ENCODE results near the gene RASAL1. TPM values are rescaled to one million over a fixed set of nuclear protein-coding genes. Genes with fewer than 3 reads are reported as not detected.

RASAL1 gene
- total and polyA plus RNA-seq, 2 experiments from 2014 or later = 2.7 to 8.2 TPM

DNA sequence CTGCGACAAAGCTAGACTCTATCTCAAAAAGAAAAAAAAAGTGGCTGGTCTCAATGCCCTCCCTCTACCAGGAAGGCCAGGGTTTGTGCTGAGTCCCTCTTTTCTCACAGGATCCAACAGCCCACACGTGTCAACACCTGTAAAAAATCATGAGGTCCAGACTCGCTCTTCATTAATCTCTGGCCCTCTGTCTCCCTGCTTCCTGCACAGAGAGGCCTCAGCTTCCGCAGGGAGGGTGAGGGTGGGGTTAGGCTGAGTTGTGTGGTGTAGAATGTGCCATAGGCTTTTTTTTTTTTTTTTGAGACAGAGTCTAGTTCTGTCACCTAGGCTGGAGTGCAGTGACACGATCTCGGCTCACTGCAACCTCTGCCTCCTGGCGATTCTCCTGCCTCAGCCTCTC lies 20.1 kb upstream of the RASAL1 start (continued):
- TF ChIP-seq STAT1 (IDR thresholded peaks at IDR 0.05; ENCODE audit: unreplicated experiment) (no peak), NANOG (IDR thresholded peaks at IDR 0.05; ENCODE audit: borderline replicate concordance) (no peak), CREB1 (CRISPR knock-in tag; IDR thresholded peaks at IDR 0.05; ENCODE audit: low read depth) (no peak)
- TF ChIP-seq, protein P1, sequence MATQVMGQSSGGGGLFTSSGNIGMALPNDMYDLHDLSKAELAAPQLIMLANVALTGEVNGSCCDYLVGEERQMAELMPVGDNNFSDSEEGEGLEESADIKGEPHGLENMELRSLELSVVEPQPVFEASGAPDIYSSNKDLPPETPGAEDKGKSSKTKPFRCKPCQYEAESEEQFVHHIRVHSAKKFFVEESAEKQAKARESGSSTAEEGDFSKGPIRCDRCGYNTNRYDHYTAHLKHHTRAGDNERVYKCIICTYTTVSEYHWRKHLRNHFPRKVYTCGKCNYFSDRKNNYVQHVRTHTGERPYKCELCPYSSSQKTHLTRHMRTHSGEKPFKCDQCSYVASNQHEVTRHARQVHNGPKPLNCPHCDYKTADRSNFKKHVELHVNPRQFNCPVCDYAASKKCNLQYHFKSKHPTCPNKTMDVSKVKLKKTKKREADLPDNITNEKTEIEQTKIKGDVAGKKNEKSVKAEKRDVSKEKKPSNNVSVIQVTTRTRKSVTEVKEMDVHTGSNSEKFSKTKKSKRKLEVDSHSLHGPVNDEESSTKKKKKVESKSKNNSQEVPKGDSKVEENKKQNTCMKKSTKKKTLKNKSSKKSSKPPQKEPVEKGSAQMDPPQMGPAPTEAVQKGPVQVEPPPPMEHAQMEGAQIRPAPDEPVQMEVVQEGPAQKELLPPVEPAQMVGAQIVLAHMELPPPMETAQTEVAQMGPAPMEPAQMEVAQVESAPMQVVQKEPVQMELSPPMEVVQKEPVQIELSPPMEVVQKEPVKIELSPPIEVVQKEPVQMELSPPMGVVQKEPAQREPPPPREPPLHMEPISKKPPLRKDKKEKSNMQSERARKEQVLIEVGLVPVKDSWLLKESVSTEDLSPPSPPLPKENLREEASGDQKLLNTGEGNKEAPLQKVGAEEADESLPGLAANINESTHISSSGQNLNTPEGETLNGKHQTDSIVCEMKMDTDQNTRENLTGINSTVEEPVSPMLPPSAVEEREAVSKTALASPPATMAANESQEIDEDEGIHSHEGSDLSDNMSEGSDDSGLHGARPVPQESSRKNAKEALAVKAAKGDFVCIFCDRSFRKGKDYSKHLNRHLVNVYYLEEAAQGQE (IDR thresholded peaks at IDR 0.05; ENCODE audit: unreplicated experiment) = no peak
- TF ChIP-seq, protein P2, sequence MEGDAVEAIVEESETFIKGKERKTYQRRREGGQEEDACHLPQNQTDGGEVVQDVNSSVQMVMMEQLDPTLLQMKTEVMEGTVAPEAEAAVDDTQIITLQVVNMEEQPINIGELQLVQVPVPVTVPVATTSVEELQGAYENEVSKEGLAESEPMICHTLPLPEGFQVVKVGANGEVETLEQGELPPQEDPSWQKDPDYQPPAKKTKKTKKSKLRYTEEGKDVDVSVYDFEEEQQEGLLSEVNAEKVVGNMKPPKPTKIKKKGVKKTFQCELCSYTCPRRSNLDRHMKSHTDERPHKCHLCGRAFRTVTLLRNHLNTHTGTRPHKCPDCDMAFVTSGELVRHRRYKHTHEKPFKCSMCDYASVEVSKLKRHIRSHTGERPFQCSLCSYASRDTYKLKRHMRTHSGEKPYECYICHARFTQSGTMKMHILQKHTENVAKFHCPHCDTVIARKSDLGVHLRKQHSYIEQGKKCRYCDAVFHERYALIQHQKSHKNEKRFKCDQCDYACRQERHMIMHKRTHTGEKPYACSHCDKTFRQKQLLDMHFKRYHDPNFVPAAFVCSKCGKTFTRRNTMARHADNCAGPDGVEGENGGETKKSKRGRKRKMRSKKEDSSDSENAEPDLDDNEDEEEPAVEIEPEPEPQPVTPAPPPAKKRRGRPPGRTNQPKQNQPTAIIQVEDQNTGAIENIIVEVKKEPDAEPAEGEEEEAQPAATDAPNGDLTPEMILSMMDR (conservative IDR thresholded peaks at IDR 0.05; ENCODE audit: low read depth in 2 of 2) = no peak

DNA sequence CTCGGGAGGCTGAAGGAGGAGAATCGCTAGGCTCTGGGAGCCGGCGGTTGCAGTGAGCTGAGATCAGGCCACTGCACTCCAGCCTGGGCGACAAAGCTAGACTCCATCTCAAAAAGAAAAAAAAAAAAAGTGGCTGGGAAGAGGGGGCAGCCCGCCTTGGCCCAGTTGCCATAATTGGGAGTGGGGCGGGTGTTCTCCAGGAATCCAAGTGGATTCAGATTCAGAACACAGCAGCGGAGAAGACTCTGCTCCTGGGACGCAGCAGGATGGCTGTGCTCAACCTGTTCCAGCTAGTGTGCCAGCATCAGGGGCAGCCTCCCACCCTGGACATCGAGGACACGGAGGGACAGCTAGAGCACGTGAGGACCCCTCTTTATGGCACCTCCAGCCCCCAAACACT lies 19.5 kb upstream of the RASAL1 start:
- no peaks in the 10 kb centered on the region for H3K79me2 ChIP-seq (replicated peaks; ENCODE audit: insufficient read depth)
- no peak overlapping the region for H3K27ac ChIP-seq (ENCODE audit: low read depth)
- ATAC-seq (no peak), DNase-seq (ENCODE audit: low spot score) (no peak)
- no peaks in the 10 kb centered on the region; the same call in 1 of the 2 replicates for H3K36me3 ChIP-seq (ENCODE audit: insufficient read depth)
- no peaks in the 10 kb centered on the region for H3K9me2 ChIP-seq (ENCODE audit: insufficient read depth)
- Mint-ChIP-seq H3K9me3 (no peaks in the 10 kb centered on the region; the same call in 2 of the 3 replicates), H3K27ac (no peak overlapping the region), H3K4me3 (peak overlapping the region; percentile 57; the same call in 2 of the 3 replicates), H3K27me3 (ENCODE audit: insufficient read depth, low read depth, poor library complexity) (peaks cover 36% of the 10 kb centered on the region), H3K4me1 (peaks cover 16% of the 10 kb centered on the region), H3K36me3 (ENCODE audit: low read depth) (peaks cover 29% of the 10 kb centered on the region)
- peak overlapping the region; percentile 88 for H2AFZ ChIP-seq
- H3F3A ChIP-seq (replicated peaks; ENCODE audit: low read depth) = peaks cover 19% of the 10 kb centered on the region; the same call in 1 of the 2 replicates
- peak overlapping the region; percentile 76 for H3K4me2 ChIP-seq
- H3K4me1 ChIP-seq (ENCODE audit: insufficient read depth) = peaks cover 20% of the 10 kb centered on the region; the same call in 1 of the 2 replicates
- no peaks in the 10 kb centered on the region; the same call in 1 of the 2 replicates for H4K20me1 ChIP-seq (replicated peaks; ENCODE audit: insufficient read depth)
- H3K27me3 ChIP-seq (ENCODE audit: insufficient read depth) = peaks cover 31% of the 10 kb centered on the region
- peak overlapping the region; percentile 63 for H3K4me3 ChIP-seq
- TF ChIP-seq NANOG (IDR thresholded peaks at IDR 0.05; ENCODE audit: borderline replicate concordance) (no peak), EZH2phosphoT487 (IDR thresholded peaks at IDR 0.05; ENCODE audit: unreplicated experiment) (no peak), JUNB (IDR thresholded peaks at IDR 0.05; ENCODE audit: unreplicated experiment) (no peak), ZNF331 (CRISPR knock-in tag; IDR thresholded peaks at IDR 0.05; ENCODE audit: low read depth) (no peak), EZH2 (IDR thresholded peaks at IDR 0.05; ENCODE audit: low read depth, unreplicated experiment) (no peak), ZNF114 (CRISPR knock-in tag; IDR thresholded peaks at IDR 0.05) (no peak), STAT1 (IDR thresholded peaks at IDR 0.05; ENCODE audit: unreplicated experiment) (no peak), POLR2AphosphoS5 (IDR thresholded peaks at IDR 0.05; ENCODE audit: low read depth) (no peak), CREB1 (CRISPR knock-in tag; IDR thresholded peaks at IDR 0.05; ENCODE audit: low read depth) (no peak)
- TF ChIP-seq, protein P3, sequence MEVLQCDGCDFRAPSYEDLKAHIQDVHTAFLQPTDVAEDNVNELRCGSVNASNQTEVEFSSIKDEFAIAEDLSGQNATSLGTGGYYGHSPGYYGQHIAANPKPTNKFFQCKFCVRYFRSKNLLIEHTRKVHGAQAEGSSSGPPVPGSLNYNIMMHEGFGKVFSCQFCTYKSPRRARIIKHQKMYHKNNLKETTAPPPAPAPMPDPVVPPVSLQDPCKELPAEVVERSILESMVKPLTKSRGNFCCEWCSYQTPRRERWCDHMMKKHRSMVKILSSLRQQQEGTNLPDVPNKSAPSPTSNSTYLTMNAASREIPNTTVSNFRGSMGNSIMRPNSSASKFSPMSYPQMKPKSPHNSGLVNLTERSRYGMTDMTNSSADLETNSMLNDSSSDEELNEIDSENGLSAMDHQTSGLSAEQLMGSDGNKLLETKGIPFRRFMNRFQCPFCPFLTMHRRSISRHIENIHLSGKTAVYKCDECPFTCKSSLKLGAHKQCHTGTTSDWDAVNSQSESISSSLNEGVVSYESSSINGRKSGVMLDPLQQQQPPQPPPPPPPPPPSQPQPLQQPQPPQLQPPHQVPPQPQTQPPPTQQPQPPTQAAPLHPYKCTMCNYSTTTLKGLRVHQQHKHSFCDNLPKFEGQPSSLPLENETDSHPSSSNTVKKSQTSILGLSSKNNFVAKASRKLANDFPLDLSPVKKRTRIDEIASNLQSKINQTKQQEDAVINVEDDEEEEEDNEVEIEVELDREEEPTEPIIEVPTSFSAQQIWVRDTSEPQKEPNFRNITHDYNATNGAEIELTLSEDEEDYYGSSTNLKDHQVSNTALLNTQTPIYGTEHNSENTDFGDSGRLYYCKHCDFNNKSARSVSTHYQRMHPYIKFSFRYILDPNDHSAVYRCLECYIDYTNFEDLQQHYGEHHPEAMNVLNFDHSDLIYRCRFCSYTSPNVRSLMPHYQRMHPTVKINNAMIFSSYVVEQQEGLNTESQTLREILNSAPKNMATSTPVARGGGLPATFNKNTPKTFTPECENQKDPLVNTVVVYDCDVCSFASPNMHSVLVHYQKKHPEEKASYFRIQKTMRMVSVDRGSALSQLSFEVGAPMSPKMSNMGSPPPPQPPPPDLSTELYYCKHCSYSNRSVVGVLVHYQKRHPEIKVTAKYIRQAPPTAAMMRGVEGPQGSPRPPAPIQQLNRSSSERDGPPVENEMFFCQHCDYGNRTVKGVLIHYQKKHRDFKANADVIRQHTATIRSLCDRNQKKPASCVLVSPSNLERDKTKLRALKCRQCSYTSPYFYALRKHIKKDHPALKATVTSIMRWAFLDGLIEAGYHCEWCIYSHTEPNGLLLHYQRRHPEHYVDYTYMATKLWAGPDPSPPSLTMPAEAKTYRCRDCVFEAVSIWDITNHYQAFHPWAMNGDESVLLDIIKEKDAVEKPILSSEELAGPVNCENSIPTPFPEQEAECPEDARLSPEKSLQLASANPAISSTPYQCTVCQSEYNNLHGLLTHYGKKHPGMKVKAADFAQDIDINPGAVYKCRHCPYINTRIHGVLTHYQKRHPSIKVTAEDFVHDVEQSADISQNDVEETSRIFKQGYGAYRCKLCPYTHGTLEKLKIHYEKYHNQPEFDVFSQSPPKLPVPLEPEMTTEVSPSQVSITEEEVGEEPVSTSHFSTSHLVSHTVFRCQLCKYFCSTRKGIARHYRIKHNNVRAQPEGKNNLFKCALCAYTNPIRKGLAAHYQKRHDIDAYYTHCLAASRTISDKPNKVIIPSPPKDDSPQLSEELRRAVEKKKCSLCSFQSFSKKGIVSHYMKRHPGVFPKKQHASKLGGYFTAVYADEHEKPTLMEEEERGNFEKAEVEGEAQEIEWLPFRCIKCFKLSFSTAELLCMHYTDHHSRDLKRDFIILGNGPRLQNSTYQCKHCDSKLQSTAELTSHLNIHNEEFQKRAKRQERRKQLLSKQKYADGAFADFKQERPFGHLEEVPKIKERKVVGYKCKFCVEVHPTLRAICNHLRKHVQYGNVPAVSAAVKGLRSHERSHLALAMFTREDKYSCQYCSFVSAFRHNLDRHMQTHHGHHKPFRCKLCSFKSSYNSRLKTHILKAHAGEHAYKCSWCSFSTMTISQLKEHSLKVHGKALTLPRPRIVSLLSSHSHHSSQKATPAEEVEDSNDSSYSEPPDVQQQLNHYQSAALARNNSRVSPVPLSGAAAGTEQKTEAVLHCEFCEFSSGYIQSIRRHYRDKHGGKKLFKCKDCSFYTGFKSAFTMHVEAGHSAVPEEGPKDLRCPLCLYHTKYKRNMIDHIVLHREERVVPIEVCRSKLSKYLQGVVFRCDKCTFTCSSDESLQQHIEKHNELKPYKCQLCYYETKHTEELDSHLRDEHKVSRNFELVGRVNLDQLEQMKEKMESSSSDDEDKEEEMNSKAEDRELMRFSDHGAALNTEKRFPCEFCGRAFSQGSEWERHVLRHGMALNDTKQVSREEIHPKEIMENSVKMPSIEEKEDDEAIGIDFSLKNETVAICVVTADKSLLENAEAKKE (CRISPR knock-in tag; IDR thresholded peaks at IDR 0.05) = no peak

All from GM23338 (cell line).